Measurements from ENCODE around the gene ATG4B. TPM values are rescaled to one million over a fixed set of nuclear protein-coding genes. Genes with fewer than 3 reads are reported as not detected.

Gene ATG4B
- total and polyA plus RNA-seq, 2 of the 8 experiments (the other 6 are each of a cell fraction or from before 2014, with no cell fraction given): 103 to 155 TPM

GRCh38 chr2:241690202-241690717 lies 52.8 kb downstream of the ATG4B start (continued):
- TF ChIP-seq E2F6 (IDR thresholded peaks at IDR 0.05) (no peak), GABPA (IDR thresholded peaks at IDR 0.05; ENCODE audit: borderline replicate concordance, insufficient read depth, low read length) (no peak), ASH2L (IDR thresholded peaks at IDR 0.05; ENCODE audit: low read length) (no peak), SUZ12 (IDR thresholded peaks at IDR 0.05; ENCODE audit: low read length) (no peak), HDAC6 (IDR thresholded peaks at IDR 0.05; ENCODE audit: low read depth, low read length) (no peak), KDM4A (IDR thresholded peaks at IDR 0.05; ENCODE audit: low read depth, low read length, severe bottlenecking) (no peak)

Data from H1 (cell line).